Mononuclear cell (primary cell): ENCODE results near the gene LSM2. TPM values are rescaled to one million over a fixed set of nuclear protein-coding genes. Genes with fewer than 3 reads are reported as not detected.
"Not testable (repeated sequence)": the region's sequence is repeated elsewhere in the genome, so short reads cannot be mapped to it uniquely, and the experiment has no call there.

ENCODE experiments used
- H3K27me3 ChIP-seq: 2 replicates; pipeline ENCODE4 v1.6.0; 2011; ENCODE audit warnings: low read length, control low read depth; ENCODE audit not compliant: insufficient read depth
- H3K4me1 ChIP-seq: 2 replicates; pipeline ENCODE4 v1.5.1; 2011; ENCODE audit warnings: mild to moderate bottlenecking, low read length, control low read depth; ENCODE audit not compliant: insufficient read depth
- H3K4me3 ChIP-seq: 2 replicates; pipeline ENCODE4 v1.5.1; 2011; ENCODE audit warnings: mild to moderate bottlenecking, low read length, moderate library complexity
- H3K9me3 ChIP-seq: 2 replicates; pipeline ENCODE4 v1.5.1; 2011; ENCODE audit warnings: low read depth, mild to moderate bottlenecking, control low read depth, low read length
- total RNA-seq: library from RNA; depleted of rRNA; stranded (reverse); fragments of >200 nt; gene quantifications from one replicate; pipeline ENCODE4 v1.2.3, GENCODE V29; 2012

LSM2 gene
- total RNA-seq, 1 donor: 15.4 TPM

GRCh38 chr6:31834367-31835250 lies 27.8 kb upstream of the LSM2 start:
- peaks cover 82% of the 10 kb centered on the region for H3K4me1 ChIP-seq
- H3K27me3 ChIP-seq: no peaks in the 10 kb centered on the region
- H3K4me3 ChIP-seq: peak overlapping the region; percentile 96
- no peaks in the 10 kb centered on the region for H3K9me3 ChIP-seq

DNA sequence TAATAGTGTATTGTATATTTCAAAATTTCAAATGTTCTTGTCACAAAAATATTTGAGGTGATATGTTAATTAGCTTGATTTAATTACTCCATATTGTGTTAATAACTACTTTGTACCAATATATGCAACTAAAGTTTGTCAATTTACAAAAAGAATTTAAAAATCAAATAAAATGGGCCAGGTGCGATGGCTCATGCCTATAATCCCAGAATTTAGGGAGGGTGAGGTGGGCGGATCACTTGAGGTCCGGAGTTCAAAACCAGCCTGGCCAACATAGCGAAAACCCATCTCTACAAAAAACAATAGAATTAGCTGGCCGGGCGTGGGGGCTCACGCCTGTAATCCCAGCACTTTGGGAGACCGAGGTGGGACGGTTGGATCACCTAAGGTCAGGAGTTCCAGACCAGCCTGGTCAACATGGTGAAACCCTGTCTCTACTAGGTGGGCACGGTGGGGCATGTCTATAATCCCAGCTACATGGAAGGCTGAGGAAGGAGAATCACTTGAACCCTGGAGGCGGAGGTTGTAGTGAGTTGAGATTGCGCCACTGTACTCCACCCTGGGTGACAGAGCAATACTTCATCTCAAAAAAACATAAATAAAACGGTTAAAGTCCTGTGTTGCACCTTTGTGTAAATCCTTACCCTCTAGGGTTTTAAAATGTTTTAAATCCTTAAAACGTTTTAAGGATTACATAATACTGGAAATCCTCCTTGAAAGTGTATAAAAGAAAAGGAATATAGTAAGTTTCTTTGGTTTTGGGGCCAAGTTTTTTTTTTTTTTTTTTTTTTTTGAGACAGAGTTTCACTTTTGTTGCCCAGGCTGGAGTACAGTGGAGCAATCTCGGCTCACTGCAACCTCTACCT lies 24.8 kb upstream of the LSM2 start:
- no peaks in the 10 kb centered on the region for H3K9me3 ChIP-seq
- no peaks in the 10 kb centered on the region for H3K27me3 ChIP-seq
- H3K4me1 ChIP-seq: peaks cover 62% of the 10 kb centered on the region
- no peak overlapping the region for H3K4me3 ChIP-seq

- Histone ChIP-seq H3K4me1 (peaks cover 62% of the 10 kb centered on the region), H3K9me3 (no peaks in the 10 kb centered on the region), H3K4me3 (peak overlapping the region; percentile 59)
Observed at GRCh38 chr6:31830886-31831335, 24.1 kb upstream of the LSM2 start.

GRCh38 chr6:31829633-31830283 lies 23.0 kb upstream of the LSM2 start:
- peaks cover 55% of the 10 kb centered on the region for H3K4me1 ChIP-seq
- H3K27me3 ChIP-seq: no peaks in the 10 kb centered on the region
- peak overlapping the region; percentile 59 for H3K4me3 ChIP-seq
- no peaks in the 10 kb centered on the region for H3K9me3 ChIP-seq

More at GRCh38 chr6:31830886-31831335, 24.1 kb upstream of the LSM2 start:
- no peaks in the 10 kb centered on the region for H3K27me3 ChIP-seq

DNA sequence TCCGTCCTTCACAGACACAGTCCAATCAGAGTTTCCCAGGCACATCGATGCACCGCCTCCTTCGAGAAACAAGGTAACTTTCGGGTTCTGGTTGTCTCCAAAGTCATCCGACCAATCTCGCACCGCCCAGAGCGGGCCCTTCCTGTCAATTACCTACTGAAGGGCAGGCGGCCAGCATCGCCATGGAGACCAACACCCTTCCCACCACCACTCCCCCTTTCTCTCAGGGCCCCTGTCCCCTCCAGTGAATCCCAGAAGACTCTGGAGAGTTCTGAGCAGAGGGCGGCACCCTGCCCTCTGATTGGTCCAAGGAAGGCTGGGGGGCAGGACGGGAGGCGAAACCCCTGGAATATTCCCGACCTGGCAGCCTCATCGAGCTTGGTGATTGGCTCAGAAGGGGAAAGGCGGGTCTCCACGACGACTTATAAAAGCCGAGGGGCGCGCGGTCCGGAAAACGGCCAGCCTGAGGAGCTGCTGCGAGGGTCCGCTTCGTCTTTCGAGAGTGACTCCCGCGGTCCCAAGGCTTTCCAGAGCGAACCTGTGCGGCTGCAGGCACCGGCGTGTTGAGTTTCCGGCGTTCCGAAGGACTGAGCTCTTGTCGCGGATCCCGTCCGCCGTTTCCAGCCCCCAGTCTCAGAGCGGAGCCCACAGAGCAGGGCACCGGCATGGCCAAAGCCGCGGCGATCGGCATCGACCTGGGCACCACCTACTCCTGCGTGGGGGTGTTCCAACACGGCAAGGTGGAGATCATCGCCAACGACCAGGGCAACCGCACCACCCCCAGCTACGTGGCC lies 20.7 kb upstream of the LSM2 start, which contains the start of gene HSPA1B:
HSPA1B (plus strand) TSS at position 453 of the 794 bp plus-strand sequence; CDS start at position 666, 213 bp downstream.
- no peaks in the 10 kb centered on the region for H3K9me3 ChIP-seq
- peak within 1 kb of the TSS; percentile 61 for H3K4me3 ChIP-seq
- H3K27me3 ChIP-seq: no peaks in the 10 kb centered on the region
- H3K4me1 ChIP-seq: peaks cover 58% of the 10 kb centered on the region

DNA sequence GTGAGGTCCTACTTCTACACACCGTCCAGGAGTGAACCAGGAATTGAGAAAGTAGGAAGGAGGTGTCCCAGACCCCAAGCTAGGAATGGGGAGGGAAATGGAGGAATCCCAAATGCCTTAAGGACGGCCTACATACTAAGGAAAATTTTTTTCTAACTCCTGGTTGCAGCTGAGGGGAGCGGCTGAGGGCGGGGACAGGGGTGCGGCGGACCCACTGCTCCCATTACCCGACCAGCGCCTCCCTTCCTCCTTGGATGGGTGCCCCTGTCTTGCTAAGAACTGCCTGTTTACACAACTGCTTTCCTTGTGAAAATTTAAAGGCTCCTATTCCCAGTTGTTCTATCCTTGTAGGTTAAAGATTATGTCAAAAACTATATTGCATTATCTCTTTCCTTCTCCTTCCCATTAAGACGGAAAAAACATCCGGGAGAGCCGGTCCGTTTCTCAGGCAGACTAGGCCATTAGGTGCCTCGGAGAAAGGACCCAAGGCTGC lies 20.1 kb upstream of the LSM2 start:
- H3K9me3 ChIP-seq: no peaks in the 10 kb centered on the region
- H3K4me3 ChIP-seq: peak overlapping the region; percentile 61
- no peaks in the 10 kb centered on the region for H3K27me3 ChIP-seq
- peaks cover 58% of the 10 kb centered on the region for H3K4me1 ChIP-seq

DNA sequence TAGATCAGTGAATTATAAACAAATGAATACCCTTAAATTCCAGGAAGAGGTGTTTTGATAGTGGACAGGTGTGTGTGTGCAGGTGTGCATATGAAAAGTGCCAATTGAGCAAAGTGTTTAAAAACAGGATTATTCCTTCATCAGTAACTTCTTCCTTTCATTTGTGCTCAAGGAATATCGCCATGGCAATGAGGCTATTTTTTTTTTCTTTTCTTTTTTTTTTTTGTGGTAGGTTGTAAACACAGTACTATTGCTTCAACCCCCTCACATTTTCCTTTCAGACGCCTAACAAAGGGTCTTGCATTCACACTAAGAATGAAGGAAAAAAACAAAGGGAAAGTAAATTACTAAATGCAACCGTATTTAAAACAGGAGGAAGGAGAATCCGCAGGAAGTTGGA lies 18.8 kb upstream of the LSM2 start:
- Histone ChIP-seq H3K9me3 (no peaks in the 10 kb centered on the region), H3K27me3 (no peaks in the 10 kb centered on the region), H3K4me1 (peaks cover 56% of the 10 kb centered on the region), H3K4me3 (no peak overlapping the region)

DNA sequence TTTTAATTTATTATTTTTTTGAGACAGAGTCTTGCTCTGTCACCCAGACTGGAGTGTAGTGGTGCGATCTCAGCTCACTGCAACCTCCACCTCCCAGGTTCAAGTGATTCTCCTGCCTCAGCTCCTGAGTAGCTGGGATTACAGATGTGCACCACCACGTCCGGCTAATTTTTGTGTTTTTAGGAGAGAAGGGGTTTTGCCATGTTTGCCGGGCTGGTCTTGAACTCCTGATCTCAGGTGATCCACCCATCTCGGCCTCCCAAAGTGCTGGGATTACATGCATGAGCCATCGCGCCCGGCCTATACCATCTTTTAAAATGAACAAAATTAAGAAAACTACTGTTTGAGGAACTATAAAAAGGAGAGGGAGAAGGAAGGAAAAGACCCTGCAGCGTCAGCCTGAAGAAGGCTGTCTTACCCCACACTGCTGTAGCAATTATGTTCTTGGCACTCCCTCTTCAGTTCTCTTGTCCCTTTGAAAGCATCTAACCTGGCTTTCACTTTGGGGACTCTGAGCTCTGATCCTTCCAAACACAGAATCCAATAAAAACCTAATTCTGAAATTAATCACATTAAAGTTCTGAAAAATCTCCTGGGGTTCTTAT lies 16.9 kb upstream of the LSM2 start:
- H3K4me3 ChIP-seq, H3K9me3 ChIP-seq, H3K27me3 ChIP-seq: not testable (repeated sequence)
- H3K4me1 ChIP-seq: peaks cover 66% of the 10 kb centered on the region

GRCh38 chr6:31822036-31822821 lies 15.5 kb upstream of the LSM2 start:
- Histone ChIP-seq H3K27me3 (no peaks in the 10 kb centered on the region), H3K9me3 (no peaks in the 10 kb centered on the region), H3K4me3 (peak overlapping the region; percentile 62), H3K4me1 (peaks cover 75% of the 10 kb centered on the region)

- Histone ChIP-seq H3K27me3 (no peaks in the 10 kb centered on the region), H3K4me1 (peaks cover 70% of the 10 kb centered on the region), H3K9me3 (no peaks in the 10 kb centered on the region), H3K4me3 (peak overlapping the region; percentile 62)
Observed at GRCh38 chr6:31821301-31822035, 14.7 kb upstream of the LSM2 start.

DNA sequence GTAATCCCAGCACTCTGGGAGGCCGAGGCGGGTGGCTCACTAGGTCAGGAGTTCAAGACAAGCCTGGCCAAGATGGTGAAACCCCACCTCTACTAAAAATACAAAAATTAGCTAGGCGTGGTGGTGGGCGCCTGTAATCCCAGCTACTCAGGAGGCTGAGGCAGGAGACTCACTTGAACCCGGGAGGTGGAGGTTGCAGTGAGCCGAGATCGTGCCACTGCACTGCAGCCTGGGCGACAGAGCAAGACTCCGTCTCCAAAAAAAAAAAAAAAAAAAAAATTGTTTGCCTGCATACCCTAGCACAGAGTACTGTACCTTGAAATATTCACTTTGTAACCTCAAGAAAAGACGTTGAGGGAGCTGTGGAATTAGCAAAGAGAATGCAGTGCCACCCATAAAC lies 13.6 kb upstream of the LSM2 start:
- H3K4me3 ChIP-seq, H3K27me3 ChIP-seq, H3K9me3 ChIP-seq: not testable (repeated sequence)
- peaks cover 64% of the 10 kb centered on the region for H3K4me1 ChIP-seq

DNA sequence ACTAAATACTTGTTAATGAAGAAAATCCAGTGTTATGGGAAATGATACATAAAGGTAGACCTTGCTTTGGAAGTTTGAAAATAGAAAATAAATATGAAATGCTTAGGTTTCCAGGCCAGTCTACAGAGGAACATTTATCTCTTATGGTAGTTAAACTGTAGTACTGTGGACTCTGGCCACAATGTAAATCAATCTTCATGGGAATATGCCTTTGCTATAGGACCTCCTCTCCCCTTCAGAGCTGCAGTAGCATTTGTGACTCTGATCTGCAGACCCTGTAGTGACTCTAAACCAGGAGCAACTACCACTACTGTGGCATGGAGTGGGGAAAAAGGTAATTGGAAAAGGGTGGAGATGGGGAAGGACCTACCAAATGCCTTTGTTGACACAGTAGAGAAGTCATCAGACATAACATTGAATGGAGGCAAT lies 13.1 kb upstream of the LSM2 start:
- no peaks in the 10 kb centered on the region for H3K9me3 ChIP-seq
- H3K27me3 ChIP-seq: no peaks in the 10 kb centered on the region
- no peak overlapping the region for H3K4me3 ChIP-seq
- H3K4me1 ChIP-seq: peaks cover 64% of the 10 kb centered on the region
